GM12878 (cell line): ENCODE results near the gene PHF1. TPM values are rescaled to one million over a fixed set of nuclear protein-coding genes. Genes with fewer than 3 reads are reported as not detected.

Source experiments
- BCL11A ChIP-seq: IDR thresholded peaks from 2 replicates; pipeline ENCODE4 v1.6.1; 2011; ENCODE audit warnings: low read depth, low read length
- BMI1 ChIP-seq: fragments of 450-650 bp; IDR thresholded peaks from 2 replicates; pipeline ENCODE4 v1.6.1; 2016; ENCODE audit warnings: mild to moderate bottlenecking, moderate library complexity, borderline replicate concordance
- CHD1 ChIP-seq: IDR thresholded peaks from 2 replicates; pipeline ENCODE4 v1.6.1; 2012; ENCODE audit warnings: low read depth, low read length, improper control_type of control experiment
- CREM ChIP-seq: IDR thresholded peaks from 2 replicates; pipeline ENCODE4 v1.6.1; 2014; ENCODE audit warnings: antibody characterized with exemption, low read depth
- CTCF ChIP-seq, 3 experiments: IDR thresholded peaks in 2 of 3; conservative IDR thresholded peaks in 1 of 3; 2 replicates each; pipeline ENCODE4 v1.5.1; 2011; ENCODE audit warnings: low read depth in 3 of 3, low read length in 3 of 3, mild to moderate bottlenecking in 3 of 3, control low read depth in 2 of 3, moderate library complexity in 2 of 3, inconsistent platforms in 1 of 3, mixed read lengths in 1 of 3; ENCODE audit not compliant: control insufficient read depth in 2 of 3, insufficient read depth in 1 of 3; ENCODE audit errors: extremely low read depth in 1 of 3
- ELK1 ChIP-seq: IDR thresholded peaks from 2 replicates; pipeline ENCODE4 v1.6.1; 2012; ENCODE audit warnings: low read depth, low read length, improper control_type of control experiment
- FOXM1 ChIP-seq: IDR thresholded peaks from 2 replicates; pipeline ENCODE4 v1.6.1; 2012; ENCODE audit warnings: low read depth, mild to moderate bottlenecking, inconsistent platforms, low read length, moderate library complexity
- HDGF ChIP-seq: fragments of 450-650 bp; IDR thresholded peaks from 2 replicates; pipeline ENCODE4 v1.6.1; 2016; ENCODE audit warnings: antibody characterized with exemption
- KDM1A ChIP-seq: fragments of 200-600 bp; sonication (generic); IDR thresholded peaks from 2 replicates; pipeline ENCODE4 v1.6.1; 2016; ENCODE audit warnings: borderline replicate concordance
- MAX ChIP-seq: IDR thresholded peaks from 2 replicates; pipeline ENCODE4 v1.6.1; 2012; ENCODE audit warnings: low read depth, low read length, improper control_type of control experiment
- MTA3 ChIP-seq: IDR thresholded peaks from 2 replicates; pipeline ENCODE4 v1.6.1; 2012; ENCODE audit warnings: low read length, inconsistent platforms, borderline replicate concordance
- MXI1 ChIP-seq: fragments of 150-350 bp; IDR thresholded peaks from 2 replicates; pipeline ENCODE4 v1.6.1; 2011; ENCODE audit warnings: low read depth, mild to moderate bottlenecking, inconsistent platforms, low read length, improper control_type of control experiment
- PAX5 ChIP-seq: IDR thresholded peaks from 2 replicates; pipeline ENCODE4 v1.6.1; 2011; ENCODE audit warnings: low read depth, low read length, borderline replicate concordance
- PKNOX1 ChIP-seq: fragments of 450-650 bp; IDR thresholded peaks from 2 replicates; pipeline ENCODE4 v1.6.1; 2016; ENCODE audit warnings: mild to moderate bottlenecking
- SKIL ChIP-seq: fragments of 450-650 bp; IDR thresholded peaks from 2 replicates; pipeline ENCODE4 v1.6.1; 2017; ENCODE audit warnings: mild to moderate bottlenecking, low read depth, inconsistent platforms; ENCODE audit not compliant: poor library complexity, severe bottlenecking
- SPI1 ChIP-seq: IDR thresholded peaks from 2 replicates; pipeline ENCODE4 v1.6.1; 2011; ENCODE audit warnings: low read depth, mild to moderate bottlenecking, low read length, moderate library complexity, borderline replicate concordance; ENCODE audit not compliant: insufficient read depth
- SRF ChIP-seq, 2 experiments: IDR thresholded peaks; 2 replicates each; pipeline ENCODE4 v1.6.1; 2011; ENCODE audit warnings: low read depth in 2 of 2, low read length in 2 of 2, mild to moderate bottlenecking in 1 of 2, moderate library complexity in 1 of 2
- TARDBP ChIP-seq: IDR thresholded peaks from 2 replicates; pipeline ENCODE4 v1.6.1; 2016; ENCODE audit warnings: borderline replicate concordance
- ZBED1 ChIP-seq: IDR thresholded peaks from 2 replicates; pipeline ENCODE4 v1.6.1; 2016; ENCODE audit warnings: borderline replicate concordance
- ZBTB4 ChIP-seq: fragments of 450-650 bp; formaldehyde crosslinking; IDR thresholded peaks from 2 replicates; pipeline ENCODE4 v1.4.0; 2022; ENCODE audit warnings: mild to moderate bottlenecking, moderate library complexity
- polyA plus RNA-seq, 11 experiments: library from polyadenylated mRNA; depleted of rRNA in 4 of 11; unstranded in 6 of 11; stranded (reverse) in 5 of 11; fragments of >200 nt; fragmentation: Nextera tagmentation in 4 of 11; fragmentation: Illumina TruSeq in 1 of 11; extraction: Ambion mirVana in 4 of 11; extraction: Trizol in 1 of 11; gene quantifications; 1 replicate in 1 of 11; 2 replicates in 10 of 11; pipeline versions ENCODE4 v1.2.1 to v1.2.3, GENCODE V29; 2011 to 2016; ENCODE audit warnings: inconsistent platforms in 2 of 11, missing spikeins in 2 of 11, low read depth in 1 of 11
- total RNA-seq, 4 experiments: library from RNA; depleted of rRNA in 3 of 4; stranded (reverse); fragments of >200 nt in 3 of 4; fragmentation: Illumina TruSeq in 1 of 4; extraction: Trizol in 1 of 4; gene quantifications; 2 replicates each; pipeline versions ENCODE4 v1.2.1 to v1.2.3, GENCODE V29; 2013 to 2021

Gene PHF1
- total and polyA plus RNA-seq, 10 of the 15 experiments (the other 5 are each of a cell fraction or from before 2014, with no cell fraction given) = 1.3 to 17.8 (median 6.2) TPM

- TF ChIP-seq CTCF (IDR thresholded peaks at IDR 0.05 in 2 of 3, conservative IDR thresholded peaks at IDR 0.05 in 1 of 3; ENCODE audit: control insufficient read depth in 2 of 3, extremely low read depth in 1 of 3, insufficient read depth in 1 of 3, low read depth in 3 of 3, low read length in 3 of 3) = peak; percentile 93 to 98 (median 98); a peak in 5 of 6 replicates
- TF ChIP-seq PAX5 = peak; percentile 98
- no peak for TF ChIP-seq BMI1
- TF ChIP-seq FOXM1 = peak; percentile 54; the same call in 1 of the 2 replicates
- no peak for TF ChIP-seq KDM1A
- TF ChIP-seq TARDBP = no peak
- no peak for TF ChIP-seq BCL11A
- peak; percentile 91; the same call in 1 of the 2 replicates for TF ChIP-seq MXI1
- TF ChIP-seq CREM = peak; percentile 94
- TF ChIP-seq ELK1 = peak; percentile 86
- peak; percentile 87 for TF ChIP-seq PKNOX1
- peak in 1 of 2 experiments; percentile 66; a peak in 1 of 4 replicates for TF ChIP-seq SRF (IDR thresholded peaks at IDR 0.05; ENCODE audit: low read depth in 2 of 2, low read length in 2 of 2)
- TF ChIP-seq ZBTB4 = no peak
- no peak for TF ChIP-seq MTA3
- peak; percentile 48 for TF ChIP-seq SPI1
- peak; percentile 52 for TF ChIP-seq SKIL
- peak; percentile 99 for TF ChIP-seq HDGF
- no peak; the same call in 1 of the 2 replicates for TF ChIP-seq MAX
- TF ChIP-seq ZBED1 = no peak
- no peak for TF ChIP-seq CHD1
These were observed 19.4 kb upstream of the PHF1 start, which contains the start of gene KIFC1 (continued) for GRCh38 chr6:33391278-33391921.
